Loucy (cell line): ENCODE results near the gene GET4.

ENCODE experiments used
- H2AFZ ChIP-seq: fragments of 200-600 bp; sonication (generic); 2 replicates; pipeline ENCODE4 v1.6.0; 2016; ENCODE audit warnings: antibody characterized with exemption, mild to moderate bottlenecking, low read length, moderate library complexity
- H3F3A ChIP-seq: fragments of 200-600 bp; 2 replicates; pipeline ENCODE4 v1.6.0; 2016; ENCODE audit warnings: antibody characterized with exemption, low read depth, mild to moderate bottlenecking
- H3K27me3 ChIP-seq: fragments of 200-600 bp; sonication (generic); 2 replicates; pipeline ENCODE4 v1.6.1; 2014; ENCODE audit warnings: low read length, mild to moderate bottlenecking; ENCODE audit not compliant: insufficient read depth, poor library complexity, severe bottlenecking
- H3K36me3 ChIP-seq: fragments of 200-600 bp; sonication (generic); 2 replicates; pipeline ENCODE4 v1.6.1; 2016; ENCODE audit warnings: low read length; ENCODE audit not compliant: insufficient read depth
- H3K4me1 ChIP-seq: fragments of 200-600 bp; sonication (generic); 2 replicates; pipeline ENCODE4 v1.5.1; 2014; ENCODE audit warnings: low read length, mild to moderate bottlenecking; ENCODE audit not compliant: insufficient read depth, poor library complexity, severe bottlenecking
- H3K4me2 ChIP-seq: fragments of 200-600 bp; sonication (generic); 2 replicates; pipeline ENCODE4 v1.6.0; 2014; ENCODE audit warnings: antibody characterized with exemption, low read length, low read depth, mild to moderate bottlenecking; ENCODE audit not compliant: poor library complexity, severe bottlenecking
- H3K4me3 ChIP-seq: fragments of 200-600 bp; sonication (generic); 2 replicates; pipeline ENCODE4 v1.5.1; 2014; ENCODE audit warnings: low read length, mild to moderate bottlenecking, mixed read lengths; ENCODE audit not compliant: poor library complexity, severe bottlenecking
- H3K79me2 ChIP-seq: fragments of 200-600 bp; sonication (generic); 2 replicates; pipeline ENCODE4 v1.6.1; 2014; ENCODE audit warnings: low read length; ENCODE audit not compliant: insufficient read depth
- H3K9ac ChIP-seq: fragments of 200-600 bp; sonication (generic); 2 replicates; pipeline ENCODE4 v1.6.0; 2014; ENCODE audit warnings: mild to moderate bottlenecking, low read depth, low read length, moderate library complexity; ENCODE audit not compliant: poor library complexity, severe bottlenecking
- H3K9me2 ChIP-seq: fragments of 200-600 bp; sonication (generic); replicated peaks from 2 replicates; pipeline ENCODE4 v1.6.1; 2016; ENCODE audit warnings: low read depth, low read length, mixed read lengths
- H3K9me3 ChIP-seq: fragments of 200-600 bp; sonication (generic); 2 replicates; pipeline ENCODE4 v1.6.1; 2014; ENCODE audit warnings: mild to moderate bottlenecking, antibody characterized with exemption, low read length, low read depth; ENCODE audit not compliant: insufficient read depth
- H4K20me1 ChIP-seq: fragments of 200-600 bp; sonication (generic); 2 replicates; pipeline ENCODE4 v1.6.0; 2014; ENCODE audit warnings: antibody characterized with exemption, low read length, mild to moderate bottlenecking; ENCODE audit not compliant: insufficient read depth, poor library complexity, severe bottlenecking
- EZH2phosphoT487 ChIP-seq: fragments of 200-600 bp; IDR thresholded peaks from 2 replicates; pipeline ENCODE4 v1.6.1; 2018; ENCODE audit warnings: antibody characterized with exemption, mild to moderate bottlenecking, moderate library complexity, borderline replicate concordance
- TF ChIP-seq, protein P1 (sequence below): fragments of 200-600 bp; sonication (generic); conservative IDR thresholded peaks from 2 replicates; pipeline ENCODE4 v1.5.1; 2014; ENCODE audit warnings: mild to moderate bottlenecking, antibody characterized with exemption, low read length

Gene GET4

DNA sequence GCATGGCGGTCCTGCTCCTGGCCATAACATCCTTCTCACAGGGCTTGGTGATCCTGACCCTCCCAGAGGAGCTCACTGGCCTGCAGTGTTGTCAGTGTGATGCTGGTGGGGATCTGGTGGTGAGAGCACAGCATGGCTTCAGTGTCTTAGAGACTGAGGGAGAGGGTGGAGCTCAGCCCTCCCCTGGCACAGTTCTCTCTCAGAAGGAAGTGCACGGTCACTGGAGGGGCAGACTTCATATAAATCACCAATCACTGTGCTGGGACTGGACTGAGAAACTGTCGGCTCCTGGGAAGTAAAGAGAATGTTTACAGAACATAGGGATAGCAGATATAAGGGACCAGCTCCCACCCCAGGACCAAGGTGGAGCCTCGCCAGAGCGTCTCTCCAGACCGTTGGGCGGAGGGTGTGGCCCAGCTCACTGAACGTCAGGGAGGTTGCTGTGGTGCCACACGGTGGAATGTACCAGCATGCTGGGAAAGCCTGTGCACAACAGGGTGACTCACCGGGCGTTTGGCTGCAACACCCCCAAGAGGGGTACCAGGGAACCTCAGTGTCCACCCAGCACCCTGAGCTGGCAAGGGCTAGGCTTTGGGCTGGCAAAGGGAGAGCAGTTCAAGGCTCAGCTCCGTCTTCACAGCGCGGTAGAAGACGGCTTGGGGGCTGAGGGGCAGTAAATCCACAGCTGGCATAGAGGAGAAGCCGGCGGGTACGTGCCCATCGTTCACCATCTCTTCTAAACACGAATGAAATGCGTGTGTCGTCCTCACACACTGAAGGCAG, 8.8 kb upstream of the GET4 start:
- H3K9me2 ChIP-seq, result no peaks in the 10 kb centered on the region
- peaks cover 39% of the 10 kb centered on the region; the same call in 1 of the 2 replicates for H3K36me3 ChIP-seq
- H3F3A ChIP-seq, result no peaks in the 10 kb centered on the region
- no peaks in the 10 kb centered on the region for H4K20me1 ChIP-seq
- no peak for TF ChIP-seq EZH2phosphoT487
- TF ChIP-seq, protein P1, sequence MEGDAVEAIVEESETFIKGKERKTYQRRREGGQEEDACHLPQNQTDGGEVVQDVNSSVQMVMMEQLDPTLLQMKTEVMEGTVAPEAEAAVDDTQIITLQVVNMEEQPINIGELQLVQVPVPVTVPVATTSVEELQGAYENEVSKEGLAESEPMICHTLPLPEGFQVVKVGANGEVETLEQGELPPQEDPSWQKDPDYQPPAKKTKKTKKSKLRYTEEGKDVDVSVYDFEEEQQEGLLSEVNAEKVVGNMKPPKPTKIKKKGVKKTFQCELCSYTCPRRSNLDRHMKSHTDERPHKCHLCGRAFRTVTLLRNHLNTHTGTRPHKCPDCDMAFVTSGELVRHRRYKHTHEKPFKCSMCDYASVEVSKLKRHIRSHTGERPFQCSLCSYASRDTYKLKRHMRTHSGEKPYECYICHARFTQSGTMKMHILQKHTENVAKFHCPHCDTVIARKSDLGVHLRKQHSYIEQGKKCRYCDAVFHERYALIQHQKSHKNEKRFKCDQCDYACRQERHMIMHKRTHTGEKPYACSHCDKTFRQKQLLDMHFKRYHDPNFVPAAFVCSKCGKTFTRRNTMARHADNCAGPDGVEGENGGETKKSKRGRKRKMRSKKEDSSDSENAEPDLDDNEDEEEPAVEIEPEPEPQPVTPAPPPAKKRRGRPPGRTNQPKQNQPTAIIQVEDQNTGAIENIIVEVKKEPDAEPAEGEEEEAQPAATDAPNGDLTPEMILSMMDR, result no peak
- H3K9me3 ChIP-seq, result no peaks in the 10 kb centered on the region
- no peak overlapping the region for H3K4me3 ChIP-seq
- no peaks in the 10 kb centered on the region for H3K27me3 ChIP-seq
- no peak overlapping the region for H3K4me2 ChIP-seq
- no peaks in the 10 kb centered on the region for H3K79me2 ChIP-seq
- H3K9ac ChIP-seq, result no peak overlapping the region
- H3K4me1 ChIP-seq, result no peaks in the 10 kb centered on the region
- no peak overlapping the region for H2AFZ ChIP-seq

DNA sequence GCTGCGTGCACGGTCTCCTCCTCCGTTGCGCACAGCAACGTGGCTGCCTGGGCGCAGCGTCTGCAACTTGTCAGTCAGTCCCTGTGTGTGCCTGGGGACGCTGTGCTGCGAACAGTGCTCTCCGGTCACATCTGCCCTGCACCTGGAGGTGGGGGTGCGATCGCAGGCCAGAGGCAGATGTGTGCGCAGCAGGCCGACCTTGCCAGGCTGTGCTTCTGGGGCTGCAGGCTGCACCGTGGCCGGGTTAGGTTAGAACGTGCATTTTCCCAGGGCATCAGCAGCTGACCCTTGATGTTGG, 8.2 kb upstream of the GET4 start:
- no peaks in the 10 kb centered on the region for H3K27me3 ChIP-seq
- H3K79me2 ChIP-seq, result no peaks in the 10 kb centered on the region
- H4K20me1 ChIP-seq, result no peaks in the 10 kb centered on the region
- H3K9me2 ChIP-seq, result no peaks in the 10 kb centered on the region
- no peak overlapping the region for H3K9ac ChIP-seq
- peaks cover 43% of the 10 kb centered on the region; the same call in 1 of the 2 replicates for H3K36me3 ChIP-seq
- no peak overlapping the region for H3K4me2 ChIP-seq
- H3F3A ChIP-seq, result no peaks in the 10 kb centered on the region
- no peak overlapping the region for H2AFZ ChIP-seq
- no peak overlapping the region for H3K4me3 ChIP-seq
- H3K9me3 ChIP-seq, result no peaks in the 10 kb centered on the region
- no peak for TF ChIP-seq EZH2phosphoT487
- TF ChIP-seq, protein P1, result no peak
- H3K4me1 ChIP-seq, result no peaks in the 10 kb centered on the region

DNA sequence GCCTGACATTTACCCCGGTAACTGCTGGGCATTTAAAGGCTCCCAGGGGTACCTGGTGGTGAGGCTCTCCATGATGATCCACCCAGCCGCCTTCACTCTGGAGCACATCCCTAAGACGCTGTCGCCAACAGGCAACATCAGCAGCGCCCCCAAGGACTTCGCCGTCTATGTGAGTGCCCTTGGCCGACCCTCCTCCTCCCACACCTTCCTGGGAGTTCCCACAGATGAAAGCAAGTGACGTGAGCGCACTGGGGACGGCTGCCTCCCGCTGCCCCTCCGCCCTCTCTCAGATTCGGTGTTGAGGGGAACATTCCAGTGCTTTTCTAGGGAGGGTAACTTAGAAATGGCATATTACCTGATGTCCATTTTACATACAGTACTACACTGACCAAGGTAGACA, 7.0 kb upstream of the GET4 start:
- H3K4me2 ChIP-seq, result no peak overlapping the region
- peaks cover 6% of the 10 kb centered on the region for H3K4me1 ChIP-seq
- no peak for TF ChIP-seq EZH2phosphoT487
- TF ChIP-seq, protein P1, result no peak
- no peaks in the 10 kb centered on the region for H4K20me1 ChIP-seq
- no peaks in the 10 kb centered on the region for H3K9me2 ChIP-seq
- no peaks in the 10 kb centered on the region for H3K27me3 ChIP-seq
- no peaks in the 10 kb centered on the region for H3K9me3 ChIP-seq
- H2AFZ ChIP-seq, result no peak overlapping the region
- H3K9ac ChIP-seq, result no peak overlapping the region
- no peak overlapping the region for H3K4me3 ChIP-seq
- no peaks in the 10 kb centered on the region for H3K79me2 ChIP-seq
- peaks cover 2% of the 10 kb centered on the region; the same call in 1 of the 2 replicates for H3F3A ChIP-seq
- H3K36me3 ChIP-seq, result peaks cover 44% of the 10 kb centered on the region; the same call in 1 of the 2 replicates
